ENCODE data around the gene OR51F1.

GRCh38 chr11:4748438-4748837 is 21.3 kb downstream of the OR51F1 start:
- no peak for TF ChIP-seq POLR2A (IDR thresholded peaks at IDR 0.05)
- no peak for TF ChIP-seq CTCF (IDR thresholded peaks at IDR 0.05)
